HG03457 (cell line): ENCODE data around the gene KIDINS220.

Source experiments
- ATAC-seq: cut with Tn5 transposase; IDR thresholded peaks from one replicate; pipeline ENCODE4 v1.9.1; 2021; ENCODE audit warnings: moderate number of reproducible peaks; ENCODE audit not compliant: unreplicated experiment

KIDINS220 gene

GRCh38 chr2:8704906-8705305 lies 132.5 kb downstream of the KIDINS220 start:
- no peak for ATAC-seq

- no peak for ATAC-seq
Measured at GRCh38 chr2:8701681-8702379, 135.6 kb downstream of the KIDINS220 start.

- ATAC-seq, result no peak
Measured at GRCh38 chr2:8699839-8700238, 137.6 kb downstream of the KIDINS220 start.

- no peak for ATAC-seq
Measured at GRCh38 chr2:8697190-8697589, 140.2 kb downstream of the KIDINS220 start.

DNA sequence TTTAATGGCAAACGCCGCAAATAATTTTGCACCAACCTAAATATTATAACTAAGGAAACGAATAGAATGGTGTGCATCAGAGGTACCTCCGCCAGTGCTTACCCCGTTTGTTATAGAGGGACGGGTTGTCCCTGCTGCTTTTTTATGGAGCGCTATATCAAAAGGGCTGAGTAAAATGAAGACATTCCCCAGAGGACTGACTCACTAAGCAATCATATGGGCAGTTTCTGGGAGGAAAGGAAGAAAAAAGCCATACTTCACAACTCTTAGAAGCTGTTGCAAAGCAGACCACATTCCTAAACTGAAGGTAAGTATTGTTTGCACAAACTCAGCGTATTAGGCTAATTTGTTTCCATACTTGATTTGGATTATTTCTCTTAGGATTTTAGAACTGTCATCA lies 142.7 kb downstream of the KIDINS220 start:
- ATAC-seq, result no peak

- no peak for ATAC-seq
Measured at GRCh38 chr2:8693157-8693821, 144.1 kb downstream of the KIDINS220 start.

DNA sequence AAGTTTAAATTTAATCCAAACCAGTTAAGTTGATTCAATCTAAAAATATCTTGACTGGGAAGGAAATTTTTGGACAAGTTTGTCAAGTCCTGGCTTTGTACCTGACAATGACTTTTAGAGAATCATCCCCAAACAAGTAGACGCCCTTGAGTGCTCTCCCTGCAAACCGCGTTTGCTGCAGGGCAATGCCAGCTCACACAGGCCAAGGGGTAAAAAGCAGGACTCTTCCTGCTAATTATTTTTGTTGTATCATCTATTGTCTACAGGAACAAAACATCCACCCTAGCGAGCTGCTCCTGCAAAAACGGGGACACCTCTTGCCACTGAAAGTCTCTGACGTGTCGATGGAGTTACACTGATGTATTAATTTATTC lies 144.6 kb downstream of the KIDINS220 start:
- no peak for ATAC-seq

DNA sequence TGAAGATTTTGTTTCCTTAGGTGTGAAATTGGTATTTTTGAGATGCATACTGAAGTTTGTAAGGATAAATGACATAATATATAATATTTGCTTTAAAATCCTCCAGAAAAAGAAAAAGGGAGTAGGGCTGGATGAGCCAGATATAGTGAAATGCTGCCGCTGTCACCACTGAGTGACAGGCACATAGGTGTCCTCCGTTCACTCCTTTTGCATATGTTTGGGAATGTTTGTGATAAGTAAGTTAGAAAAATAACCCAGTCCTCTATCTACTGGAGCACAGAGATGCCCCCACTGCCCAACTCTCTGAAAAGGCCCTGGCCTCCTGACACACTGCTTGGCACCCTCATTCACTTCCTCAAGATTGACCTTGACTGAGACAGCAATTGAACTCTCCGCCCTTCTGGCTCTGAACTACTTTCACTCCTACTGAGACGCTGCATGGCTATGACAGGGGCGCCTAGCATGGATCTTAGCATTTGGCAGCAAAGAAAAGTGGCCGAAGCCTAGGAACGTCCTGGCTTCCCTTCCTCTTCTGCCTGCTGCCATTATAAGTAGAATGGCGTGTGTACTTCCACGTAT lies 145.5 kb downstream of the KIDINS220 start:
- no peak for ATAC-seq

DNA sequence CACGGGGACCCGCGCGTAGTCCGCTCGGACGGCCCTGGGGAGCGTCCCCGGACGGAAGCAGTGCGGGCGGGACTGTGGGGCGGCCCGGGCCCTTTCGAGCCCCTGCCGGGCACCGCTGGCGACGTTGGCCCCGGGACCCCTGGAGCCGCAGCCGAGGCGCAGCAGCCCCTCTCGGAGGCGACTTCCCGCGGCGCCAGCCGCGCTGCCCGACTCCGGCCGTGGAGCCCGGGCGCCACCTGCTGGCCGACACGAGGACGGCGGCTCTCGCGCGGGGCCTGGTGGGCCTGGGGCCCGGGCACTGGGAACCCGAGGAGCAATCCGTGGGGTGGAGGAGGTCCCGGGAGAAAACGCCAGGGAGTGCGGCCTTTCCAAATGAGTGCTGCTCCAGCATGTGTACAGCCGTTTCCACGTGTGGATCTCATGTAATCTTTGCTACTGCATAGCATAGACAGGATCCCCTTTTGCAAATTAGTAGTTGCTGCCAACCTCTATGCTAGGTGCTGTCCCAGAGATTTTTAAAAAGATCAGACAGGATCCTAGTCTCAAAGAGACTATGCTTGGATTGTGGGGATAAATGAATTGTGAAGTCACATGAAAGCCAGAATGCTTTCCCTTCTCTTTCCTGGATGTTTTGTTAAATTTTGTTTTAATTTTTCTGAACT lies 151.6 kb downstream of the KIDINS220 start:
- peak; percentile 29 for ATAC-seq

DNA sequence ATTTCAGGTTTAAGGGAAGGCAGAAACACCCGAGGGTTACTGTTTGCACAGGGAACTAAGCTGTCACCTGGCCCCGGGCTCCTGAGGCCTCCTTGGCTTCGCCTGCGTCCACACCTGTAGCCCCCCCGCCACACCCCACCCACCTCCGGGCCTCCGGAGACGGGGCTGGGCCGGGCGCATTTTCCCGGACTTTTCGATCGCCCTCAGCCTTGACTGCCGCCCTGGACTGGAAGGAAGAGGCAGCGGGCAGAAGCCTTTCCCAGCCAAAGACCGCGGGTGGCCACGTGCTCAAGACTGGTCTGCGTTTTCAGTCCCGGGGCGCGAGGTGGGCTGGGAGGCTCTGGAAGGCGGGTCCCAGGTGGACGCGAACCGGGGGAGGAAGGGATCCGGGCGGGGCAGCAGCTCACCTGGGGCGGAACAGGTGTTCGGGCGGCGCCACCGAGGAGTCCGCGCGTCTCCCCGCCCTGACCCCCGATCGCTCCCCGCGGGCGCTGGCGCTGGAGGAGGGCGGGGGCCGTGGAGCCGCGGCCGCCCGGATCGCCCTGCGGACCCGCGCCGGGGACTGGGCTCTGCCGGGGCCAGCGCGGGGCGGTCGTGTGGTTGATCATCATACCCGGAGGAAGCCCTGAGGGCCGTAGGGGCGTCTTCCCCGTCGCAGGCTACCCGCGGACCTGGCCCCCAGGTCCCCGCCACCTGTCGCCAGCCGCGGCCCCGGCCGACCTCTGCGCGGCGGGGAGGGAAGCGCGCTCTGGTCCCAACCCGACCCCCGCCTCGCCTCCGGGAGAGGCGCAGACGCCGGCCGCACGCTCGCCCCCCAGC lies 152.3 kb downstream of the KIDINS220 start:
- ATAC-seq, result no peak

- ATAC-seq, result no peak
Measured at GRCh38 chr2:8684540-8684877, 152.9 kb downstream of the KIDINS220 start.

- ATAC-seq, result no peak
Measured at GRCh38 chr2:8682719-8683667, 154.4 kb downstream of the KIDINS220 start.

DNA sequence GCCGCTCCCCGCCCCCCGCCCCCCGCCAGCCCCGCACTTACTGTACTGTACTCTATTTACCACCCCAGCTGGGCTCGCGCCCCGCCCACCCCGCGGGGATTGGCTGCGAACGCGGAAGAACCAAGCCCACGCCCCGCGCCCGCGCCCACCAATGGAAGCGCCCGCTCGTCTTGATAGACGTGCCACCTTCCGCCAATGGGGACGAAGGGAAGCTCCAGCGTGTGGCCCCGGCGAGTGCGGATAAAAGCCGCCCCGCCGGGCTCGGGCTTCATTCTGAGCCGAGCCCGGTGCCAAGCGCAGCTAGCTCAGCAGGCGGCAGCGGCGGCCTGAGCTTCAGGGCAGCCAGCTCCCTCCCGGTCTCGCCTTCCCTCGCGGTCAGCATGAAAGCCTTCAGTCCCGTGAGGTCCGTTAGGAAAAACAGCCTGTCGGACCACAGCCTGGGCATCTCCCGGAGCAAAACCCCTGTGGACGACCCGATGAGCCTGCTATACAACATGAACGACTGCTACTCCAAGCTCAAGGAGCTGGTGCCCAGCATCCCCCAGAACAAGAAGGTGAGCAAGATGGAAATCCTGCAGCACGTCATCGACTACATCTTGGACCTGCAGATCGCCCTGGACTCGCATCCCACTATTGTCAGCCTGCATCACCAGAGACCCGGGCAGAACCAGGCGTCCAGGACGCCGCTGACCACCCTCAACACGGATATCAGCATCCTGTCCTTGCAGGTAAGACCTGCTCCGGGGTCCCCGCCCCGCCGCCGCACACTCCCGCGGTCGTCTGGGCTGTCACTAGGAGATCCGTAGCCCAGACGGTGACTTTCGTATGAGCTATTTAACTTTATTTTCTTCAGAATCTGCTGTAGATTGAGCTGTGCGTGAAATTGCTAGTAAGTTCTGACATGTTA lies 155.4 kb downstream of the KIDINS220 start, which contains the start of gene ID2:
Gene ID2 (plus strand): TSS at position 271 of the 907 bp plus-strand sequence. CDS start 110 bp downstream, at position 381.
- peak; percentile 57 for ATAC-seq

DNA sequence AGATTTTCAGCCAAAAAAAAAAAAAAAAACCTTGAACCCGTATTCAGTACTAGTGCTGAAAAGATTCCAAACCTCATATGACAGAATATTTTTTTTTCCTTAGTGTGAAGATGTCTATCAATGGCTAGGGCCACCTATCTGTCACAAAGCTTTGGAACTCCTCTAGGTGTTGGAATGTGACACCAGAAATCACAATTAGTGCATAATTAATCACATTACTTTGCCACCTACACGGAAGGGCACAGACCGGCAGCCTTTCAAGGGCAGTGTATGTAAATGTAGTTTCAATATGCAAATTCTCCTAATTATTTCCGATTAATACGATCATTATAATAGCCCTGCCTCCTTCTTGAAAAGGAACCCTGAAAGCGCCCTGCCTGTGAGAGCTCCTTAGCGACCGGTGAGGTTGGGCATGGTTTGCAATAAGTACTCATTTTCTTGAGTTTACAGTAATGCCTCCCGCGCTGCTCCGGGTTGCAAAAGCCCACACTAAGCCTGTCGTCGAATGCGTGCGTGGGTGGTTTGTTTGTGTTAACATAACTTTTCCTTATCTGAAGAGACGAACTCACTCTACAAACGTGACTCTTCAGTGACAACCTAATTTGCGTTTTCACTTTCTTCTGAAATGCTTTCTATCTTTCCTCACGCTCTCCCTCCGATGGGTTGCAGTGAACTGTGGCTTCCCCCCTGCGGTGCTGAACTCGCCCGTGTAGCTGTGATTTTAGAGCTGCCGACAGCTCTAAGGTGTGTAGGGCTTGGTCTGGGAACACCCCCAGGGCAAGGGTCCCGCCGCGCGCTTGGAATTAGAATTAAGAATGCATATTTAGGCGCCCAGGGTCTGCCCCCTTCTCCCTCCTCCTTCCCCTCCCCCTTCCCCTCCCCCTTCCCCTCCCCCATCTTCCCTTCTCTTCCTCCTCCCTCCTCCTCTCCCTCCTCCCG lies 156.3 kb downstream of the KIDINS220 start:
- ATAC-seq, result no peak

- ATAC-seq, result no peak
Measured at GRCh38 chr2:8679827-8680731, 157.3 kb downstream of the KIDINS220 start.

- ATAC-seq, result no peak
Measured at GRCh38 chr2:8679567-8679826, 157.9 kb downstream of the KIDINS220 start.
